ENCODE measurements around the gene CCDC71L. TPM values are rescaled to one million over a fixed set of nuclear protein-coding genes. Genes with fewer than 3 reads are reported as not detected.

CCDC71L gene
- total RNA-seq, 2 experiments from 2014 or later: 12.7 to 14.6 TPM

- intact Hi-C loops (cut with micrococcal nuclease): loop anchor here (1.0 kb wide), 1 partner anchor 111 kb away; no protein-coding TSS in a partner anchor
- H3K27me3 Mint-ChIP-seq (ENCODE audit: low read depth): no peaks in the 10 kb centered on the region
Observed at GRCh38 chr7:106657085-106657991, 3.6 kb downstream of the CCDC71L start.

GRCh38 chr7:106655703-106656498 is 5.1 kb downstream of the CCDC71L start:
- no peaks in the 10 kb centered on the region for H3K9me3 Mint-ChIP-seq
- peaks cover 3% of the 10 kb centered on the region for H3K36me3 Mint-ChIP-seq (ENCODE audit: low read depth)
- CTCF ChIA-PET: interaction anchor here (0.7 to 7.9 kb wide), 4 partner anchors 80 to 585 kb away, joined by 3 to 140 read pairs (median 7); no protein-coding TSS in a partner anchor
- intact Hi-C loops (cut with micrococcal nuclease): no loop called here
- H3K27ac Mint-ChIP-seq: no peak overlapping the region
- H3K4me1 Mint-ChIP-seq (ENCODE audit: low read depth): peaks cover 16% of the 10 kb centered on the region
- H3K4me3 Mint-ChIP-seq: no peak overlapping the region
- H3K27me3 Mint-ChIP-seq (ENCODE audit: low read depth): no peaks in the 10 kb centered on the region
- DNase-seq: no peak

More at GRCh38 chr7:106657085-106657991, 3.6 kb downstream of the CCDC71L start:
- Mint-ChIP-seq H3K9me3 (no peaks in the 10 kb centered on the region), H3K36me3 (ENCODE audit: low read depth) (peaks cover 5% of the 10 kb centered on the region), H3K4me3 (peak overlapping the region; percentile 6), H3K27ac (peak overlapping the region; percentile 34), H3K4me1 (ENCODE audit: low read depth) (peaks cover 22% of the 10 kb centered on the region)
- CTCF ChIA-PET: interaction anchor here (0.8 to 7.9 kb wide), 5 partner anchors 14 to 481 kb away, joined by 3 to 140 read pairs (median 4); no protein-coding TSS in a partner anchor
- DNase-seq: no peak

GRCh38 chr7:106653488-106653887 is 7.5 kb downstream of the CCDC71L start:
- intact Hi-C loops (cut with micrococcal nuclease): no loop called here
- H3K4me1 Mint-ChIP-seq (ENCODE audit: low read depth): peaks cover 8% of the 10 kb centered on the region
- no peak overlapping the region for H3K27ac Mint-ChIP-seq

GRCh38 chr7:106652909-106653308 is 8.0 kb downstream of the CCDC71L start:
- DNase-seq: no peak
- peaks cover 8% of the 10 kb centered on the region for H3K4me1 Mint-ChIP-seq (ENCODE audit: low read depth)
- no peak overlapping the region for H3K27ac Mint-ChIP-seq
- CTCF ChIA-PET: interaction anchor here (0.5 to 1.3 kb wide), 3 partner anchors 83 to 258 kb away, joined by 3 to 8 read pairs (median 3); no protein-coding TSS in a partner anchor
- intact Hi-C loops (cut with micrococcal nuclease): no loop called here
- H3K9me3 Mint-ChIP-seq: no peaks in the 10 kb centered on the region
- H3K27me3 Mint-ChIP-seq (ENCODE audit: low read depth): peaks cover 2% of the 10 kb centered on the region
- no peaks in the 10 kb centered on the region for H3K36me3 Mint-ChIP-seq (ENCODE audit: low read depth)
- H3K4me3 Mint-ChIP-seq: no peak overlapping the region

More at GRCh38 chr7:106653488-106653887, 7.5 kb downstream of the CCDC71L start:
- Mint-ChIP-seq H3K9me3 (no peaks in the 10 kb centered on the region), H3K27me3 (ENCODE audit: low read depth) (peaks cover 2% of the 10 kb centered on the region), H3K4me3 (no peak overlapping the region), H3K36me3 (ENCODE audit: low read depth) (no peaks in the 10 kb centered on the region)
- DNase-seq: no peak
- CTCF ChIA-PET: interaction anchor here (2.3 kb wide), 1 partner anchor 111 kb away, joined by 6 read pairs; no protein-coding TSS in a partner anchor

- peaks cover 1% of the 10 kb centered on the region for H3K4me1 Mint-ChIP-seq (ENCODE audit: low read depth)
- H3K27me3 Mint-ChIP-seq (ENCODE audit: low read depth): peaks cover 2% of the 10 kb centered on the region
- H3K9me3 Mint-ChIP-seq: no peaks in the 10 kb centered on the region
- H3K36me3 Mint-ChIP-seq (ENCODE audit: low read depth): no peaks in the 10 kb centered on the region
- H3K27ac Mint-ChIP-seq: no peak overlapping the region
- DNase-seq: no peak
- intact Hi-C loops (cut with micrococcal nuclease): no loop called here
- no peak overlapping the region for H3K4me3 Mint-ChIP-seq
- CTCF ChIA-PET: interaction anchor here (0.8 to 1.3 kb wide), 2 partner anchors 84 to 475 kb away, joined by 3 to 8 read pairs; no protein-coding TSS in a partner anchor
Observed at GRCh38 chr7:106652092-106652491, 8.9 kb downstream of the CCDC71L start.

GRCh38 chr7:106646256-106646655 is 14.7 kb downstream of the CCDC71L start:
- Mint-ChIP-seq H3K4me3 (no peak overlapping the region), H3K4me1 (ENCODE audit: low read depth) (no peaks in the 10 kb centered on the region), H3K27me3 (ENCODE audit: low read depth) (peaks cover 2% of the 10 kb centered on the region), H3K36me3 (ENCODE audit: low read depth) (no peaks in the 10 kb centered on the region), H3K27ac (no peak overlapping the region), H3K9me3 (no peaks in the 10 kb centered on the region)
- CTCF ChIA-PET: no interaction called here
- intact Hi-C loops (cut with micrococcal nuclease): no loop called here
- no peak for DNase-seq

- Mint-ChIP-seq H3K27ac (no peak overlapping the region), H3K9me3 (no peaks in the 10 kb centered on the region), H3K4me1 (ENCODE audit: low read depth) (no peaks in the 10 kb centered on the region), H3K4me3 (no peak overlapping the region), H3K36me3 (ENCODE audit: low read depth) (no peaks in the 10 kb centered on the region), H3K27me3 (ENCODE audit: low read depth) (peaks cover 2% of the 10 kb centered on the region)
- CTCF ChIA-PET: interaction anchor here (1.8 kb wide), 1 partner anchor 14 kb away, joined by 4 read pairs; no protein-coding TSS in a partner anchor
- intact Hi-C loops (cut with micrococcal nuclease): no loop called here
- no peak for DNase-seq
Observed at GRCh38 chr7:106644999-106645398, 16.0 kb downstream of the CCDC71L start.

GRCh38 chr7:106643216-106644000 is 17.6 kb downstream of the CCDC71L start:
- CTCF ChIA-PET: interaction anchor here (1.1 to 1.6 kb wide), 3 partner anchors 14 to 93 kb away, joined by 3 to 4 read pairs (median 3); no protein-coding TSS in a partner anchor
- peaks cover 9% of the 10 kb centered on the region for H3K27me3 Mint-ChIP-seq (ENCODE audit: low read depth)
- H3K4me3 Mint-ChIP-seq: no peak overlapping the region
- intact Hi-C loops (cut with micrococcal nuclease): no loop called here
- H3K9me3 Mint-ChIP-seq: no peaks in the 10 kb centered on the region
- no peaks in the 10 kb centered on the region for H3K4me1 Mint-ChIP-seq (ENCODE audit: low read depth)
- DNase-seq: no peak
- no peak overlapping the region for H3K27ac Mint-ChIP-seq
- H3K36me3 Mint-ChIP-seq (ENCODE audit: low read depth): no peaks in the 10 kb centered on the region

- H3K27me3 Mint-ChIP-seq (ENCODE audit: low read depth): peaks cover 9% of the 10 kb centered on the region
- no peaks in the 10 kb centered on the region for H3K4me1 Mint-ChIP-seq (ENCODE audit: low read depth)
- no peak overlapping the region for H3K4me3 Mint-ChIP-seq
- CTCF ChIA-PET: interaction anchor here (0.5 to 1.5 kb wide), 2 partner anchors 95 to 683 kb away, joined by 3 to 4 read pairs; no protein-coding TSS in a partner anchor
- no peak overlapping the region for H3K27ac Mint-ChIP-seq
- H3K36me3 Mint-ChIP-seq (ENCODE audit: low read depth): no peaks in the 10 kb centered on the region
- H3K9me3 Mint-ChIP-seq: no peaks in the 10 kb centered on the region
- no peak for DNase-seq
- intact Hi-C loops (cut with micrococcal nuclease): no loop called here
Observed at GRCh38 chr7:106641416-106641815, 19.5 kb downstream of the CCDC71L start.

- Mint-ChIP-seq H3K4me3 (no peak overlapping the region), H3K9me3 (no peaks in the 10 kb centered on the region), H3K4me1 (ENCODE audit: low read depth) (no peaks in the 10 kb centered on the region), H3K27ac (no peak overlapping the region), H3K36me3 (ENCODE audit: low read depth) (no peaks in the 10 kb centered on the region), H3K27me3 (ENCODE audit: low read depth) (peaks cover 9% of the 10 kb centered on the region)
- no peak for DNase-seq
- CTCF ChIA-PET: interaction anchor here (0.5 to 1.5 kb wide), 4 partner anchors 17 to 321 kb away, joined by 3 to 4 read pairs (median 3); no protein-coding TSS in a partner anchor
- intact Hi-C loops (cut with micrococcal nuclease): no loop called here
Observed at GRCh38 chr7:106640368-106641141, 20.4 kb downstream of the CCDC71L start.
